HFFc6 (cell line): ENCODE results near the gene CIITA. TPM values are rescaled to one million over a fixed set of nuclear protein-coding genes. Genes with fewer than 3 reads are reported as not detected.

Experiments used
- DNase-seq: peaks from one replicate; pipeline ENCODE4 v3.0.0-alpha.2; 2018
- H3K27ac Mint-ChIP-seq: 2 replicates; pipeline ENCODE4 v1.8.0; 2020; ENCODE audit warnings: mild to moderate bottlenecking, mixed read lengths
- H3K27me3 Mint-ChIP-seq: 2 replicates; pipeline ENCODE4 v1.8.0; 2021; ENCODE audit warnings: mild to moderate bottlenecking, moderate library complexity, mixed read lengths; ENCODE audit not compliant: insufficient read depth
- H3K36me3 Mint-ChIP-seq: 2 replicates; pipeline ENCODE4 v1.8.0; 2021; ENCODE audit warnings: low read depth, mixed read lengths
- H3K4me1 Mint-ChIP-seq: 2 replicates; pipeline ENCODE4 v1.8.0; 2020; ENCODE audit warnings: low read depth, mixed read lengths
- H3K4me3 Mint-ChIP-seq: 2 replicates; pipeline ENCODE4 v1.8.0; 2020; ENCODE audit warnings: mild to moderate bottlenecking, moderate library complexity, mixed read lengths
- H3K9me3 Mint-ChIP-seq: 2 replicates; pipeline ENCODE4 v1.8.0; 2020; ENCODE audit warnings: mild to moderate bottlenecking, mixed read lengths
- total RNA-seq, 6 experiments: library from RNA; stranded (reverse); fragmentation: NEBNext Ultra II Directional; extraction: Animal tissue kit (Norgen Biotek cat#: 25700); gene quantifications; 2 replicates in 1 of 6; 3 replicates in 5 of 6; pipeline ENCODE4 v1.2.3, GENCODE V29; 2021
- TF ChIP-seq, protein P1 (sequence below): fragments of 200-600 bp; sonication (generic); IDR thresholded peaks from 2 replicates; pipeline ENCODE4 v1.5.0; 2021; ENCODE audit warnings: antibody characterized with exemption, mild to moderate bottlenecking

CIITA gene
- total RNA-seq, 6 experiments from 2014 or later = 0.11 to 0.24 (median 0.13) TPM; not detected in 1

DNA sequence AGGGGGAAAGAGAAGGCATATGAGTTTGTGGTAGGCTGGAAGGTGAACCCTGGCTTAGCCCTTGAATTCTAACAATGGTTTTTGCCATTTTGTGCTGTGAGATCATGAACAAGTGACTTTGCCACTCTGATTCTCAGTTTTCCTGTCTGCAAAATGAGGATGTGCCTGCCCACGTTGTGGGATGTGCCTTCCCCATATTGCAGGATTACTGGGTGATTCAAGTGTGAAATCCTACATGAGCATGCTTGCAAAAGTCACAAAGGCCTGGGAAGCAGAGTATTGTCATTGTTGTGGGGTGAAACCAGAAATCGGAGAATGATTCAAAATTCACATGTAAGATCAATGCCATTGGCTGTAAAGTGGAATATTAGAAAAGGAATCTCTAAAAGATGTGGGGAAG is 29.8 kb upstream of the CIITA start:
- TF ChIP-seq, protein P1, sequence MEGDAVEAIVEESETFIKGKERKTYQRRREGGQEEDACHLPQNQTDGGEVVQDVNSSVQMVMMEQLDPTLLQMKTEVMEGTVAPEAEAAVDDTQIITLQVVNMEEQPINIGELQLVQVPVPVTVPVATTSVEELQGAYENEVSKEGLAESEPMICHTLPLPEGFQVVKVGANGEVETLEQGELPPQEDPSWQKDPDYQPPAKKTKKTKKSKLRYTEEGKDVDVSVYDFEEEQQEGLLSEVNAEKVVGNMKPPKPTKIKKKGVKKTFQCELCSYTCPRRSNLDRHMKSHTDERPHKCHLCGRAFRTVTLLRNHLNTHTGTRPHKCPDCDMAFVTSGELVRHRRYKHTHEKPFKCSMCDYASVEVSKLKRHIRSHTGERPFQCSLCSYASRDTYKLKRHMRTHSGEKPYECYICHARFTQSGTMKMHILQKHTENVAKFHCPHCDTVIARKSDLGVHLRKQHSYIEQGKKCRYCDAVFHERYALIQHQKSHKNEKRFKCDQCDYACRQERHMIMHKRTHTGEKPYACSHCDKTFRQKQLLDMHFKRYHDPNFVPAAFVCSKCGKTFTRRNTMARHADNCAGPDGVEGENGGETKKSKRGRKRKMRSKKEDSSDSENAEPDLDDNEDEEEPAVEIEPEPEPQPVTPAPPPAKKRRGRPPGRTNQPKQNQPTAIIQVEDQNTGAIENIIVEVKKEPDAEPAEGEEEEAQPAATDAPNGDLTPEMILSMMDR = no peak
- no peak overlapping the region for H3K27ac Mint-ChIP-seq
- DNase-seq = no peak
- H3K27me3 Mint-ChIP-seq = peaks cover 30% of the 10 kb centered on the region
- no peaks in the 10 kb centered on the region for H3K4me1 Mint-ChIP-seq
- H3K4me3 Mint-ChIP-seq = no peak overlapping the region
- no peaks in the 10 kb centered on the region for H3K9me3 Mint-ChIP-seq
- no peaks in the 10 kb centered on the region for H3K36me3 Mint-ChIP-seq

DNA sequence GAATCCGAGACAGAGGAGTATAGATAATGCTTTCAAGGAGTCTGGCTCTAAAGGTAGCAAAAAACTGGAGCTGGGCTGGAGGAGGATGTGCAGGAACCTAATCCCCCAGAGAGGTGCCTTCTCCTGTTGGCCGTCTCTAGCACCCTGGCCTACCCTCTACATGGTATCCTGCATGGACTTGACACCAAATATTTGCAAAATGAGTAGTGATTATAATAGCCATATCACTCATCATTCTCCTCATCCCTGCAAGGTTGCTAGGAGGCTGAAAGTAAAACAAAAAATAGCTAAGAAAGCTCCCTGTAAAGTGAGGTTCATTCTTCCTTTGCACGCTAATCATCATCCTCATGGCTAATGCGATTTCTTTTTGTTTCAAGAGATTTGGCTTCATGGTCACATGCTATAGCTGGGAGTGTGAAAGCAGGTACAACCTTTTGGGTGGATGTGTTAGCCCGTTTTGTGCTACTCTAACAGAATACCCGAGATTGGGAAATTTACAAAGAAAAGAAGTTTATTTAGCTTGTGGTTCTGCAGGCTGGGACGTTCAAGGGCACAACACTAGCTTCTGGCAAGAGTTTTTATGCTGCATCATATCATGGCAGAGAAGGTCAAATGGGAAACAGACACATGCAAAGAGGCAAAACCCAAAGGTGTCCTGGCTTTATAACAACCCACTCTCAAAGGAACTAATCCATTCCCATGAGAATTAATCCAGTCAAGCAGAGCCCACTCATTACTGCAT is 27.1 kb upstream of the CIITA start:
- DNase-seq = no peak
- Mint-ChIP-seq H3K27me3 (peaks cover 35% of the 10 kb centered on the region), H3K4me1 (no peaks in the 10 kb centered on the region), H3K36me3 (no peaks in the 10 kb centered on the region), H3K27ac (no peak overlapping the region), H3K9me3 (no peaks in the 10 kb centered on the region), H3K4me3 (no peak overlapping the region)
- TF ChIP-seq, protein P1 = no peak

DNA sequence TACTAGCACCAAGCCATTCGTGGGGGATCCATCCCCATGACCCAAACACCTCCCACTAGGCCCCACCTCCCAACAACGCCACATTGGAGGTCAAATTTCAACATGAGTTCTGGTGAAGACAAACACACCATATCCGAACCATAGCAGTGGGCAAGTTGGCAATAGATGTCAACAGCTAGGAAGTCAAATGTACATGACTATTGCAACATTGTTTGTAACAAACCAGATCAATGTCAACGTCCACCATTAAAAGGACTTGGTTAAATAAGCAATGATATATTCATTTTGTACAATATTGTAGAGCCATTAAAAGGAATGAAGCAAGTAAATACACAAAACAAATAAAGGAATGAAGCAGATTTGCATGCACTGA is 26.5 kb upstream of the CIITA start:
- Mint-ChIP-seq H3K27me3 (peaks cover 35% of the 10 kb centered on the region), H3K36me3 (no peaks in the 10 kb centered on the region), H3K4me1 (no peaks in the 10 kb centered on the region), H3K27ac (no peak overlapping the region), H3K9me3 (no peaks in the 10 kb centered on the region), H3K4me3 (no peak overlapping the region)
- TF ChIP-seq, protein P1 = no peak
- DNase-seq = no peak

DNA sequence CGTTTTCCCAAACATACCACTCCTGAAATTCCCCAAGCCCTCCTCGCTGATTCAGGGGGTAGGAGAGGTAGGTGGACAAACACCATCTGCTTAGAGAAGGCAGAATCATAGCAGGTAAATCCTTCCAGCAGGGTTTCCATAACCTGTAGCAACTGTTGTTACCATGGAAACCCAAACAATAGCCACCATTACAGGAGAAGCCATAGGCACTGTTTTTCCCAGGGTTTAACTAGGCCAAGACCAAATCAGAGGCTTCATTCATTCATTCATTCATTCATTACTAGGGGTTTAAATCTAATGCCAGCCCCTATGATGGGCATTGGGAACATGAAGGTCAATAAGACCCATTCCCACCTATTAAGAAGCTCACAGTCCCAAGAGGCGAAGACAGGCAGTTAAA is 25.5 kb upstream of the CIITA start:
- DNase-seq = no peak
- H3K27ac Mint-ChIP-seq = no peak overlapping the region
- H3K27me3 Mint-ChIP-seq = peaks cover 36% of the 10 kb centered on the region
- H3K4me1 Mint-ChIP-seq = no peaks in the 10 kb centered on the region
- TF ChIP-seq, protein P1 = no peak
- no peak overlapping the region for H3K4me3 Mint-ChIP-seq
- no peaks in the 10 kb centered on the region for H3K9me3 Mint-ChIP-seq
- no peaks in the 10 kb centered on the region for H3K36me3 Mint-ChIP-seq

DNA sequence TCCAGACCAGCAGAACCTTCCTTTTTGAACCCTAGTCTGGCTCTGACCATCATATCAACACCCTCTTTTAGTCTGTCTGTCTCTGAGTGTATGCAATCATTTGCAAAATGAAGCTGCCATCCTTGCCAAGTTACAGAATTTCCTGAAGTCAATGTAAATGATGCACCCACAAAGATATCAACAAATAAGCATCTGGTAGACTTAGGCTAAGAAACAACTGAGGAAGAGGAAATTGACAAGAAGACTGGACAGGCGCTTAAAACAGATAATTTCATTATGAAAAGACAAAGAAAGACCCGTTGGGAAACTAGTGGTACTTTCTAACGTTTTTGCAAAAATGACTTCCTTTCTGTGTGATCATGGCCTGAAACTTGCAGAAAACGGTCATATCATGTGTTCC is 24.7 kb upstream of the CIITA start:
- peaks cover 34% of the 10 kb centered on the region for H3K27me3 Mint-ChIP-seq
- H3K4me3 Mint-ChIP-seq = no peak overlapping the region
- TF ChIP-seq, protein P1 = no peak
- no peak for DNase-seq
- no peak overlapping the region for H3K27ac Mint-ChIP-seq
- H3K4me1 Mint-ChIP-seq = no peaks in the 10 kb centered on the region
- H3K9me3 Mint-ChIP-seq = no peaks in the 10 kb centered on the region
- H3K36me3 Mint-ChIP-seq = no peaks in the 10 kb centered on the region
